HepG2 (cell line): ENCODE data around the gene C5AR1. TPM values are rescaled to one million over a fixed set of nuclear protein-coding genes. Genes with fewer than 3 reads are reported as not detected.

Source experiments
- ATAC-seq: fragments of 200-7000 bp; cut with Tn5 transposase; 3 replicates; pipeline ENCODE4 v1.9.1; 2020; ENCODE audit warnings: mild to moderate bottlenecking, moderate library complexity
- BruUV-seq: library from RNA; stranded (reverse); fragments of 400-500 nt; replicated peaks from 2 replicates; lab custom pipeline; 2021; lab: Mats Ljungman, UMichigan
- CTCF ChIA-PET: fragments of 300-600 bp; formaldehyde crosslinking; extraction: SDS; loops from one replicate; lab custom pipeline; 2021; ENCODE audit warnings: low total read pairs, inconsistent platforms, low intra/inter-chr PET ratio; lab: Yijun Ruan, JAX
- POLR2A ChIA-PET: fragments of 350-600 bp; sonication (Branson Sonifier 250); formaldehyde crosslinking; loops from one replicate; lab custom pipeline; 2020; ENCODE audit warnings: antibody characterized with exemption, inconsistent platforms; lab: Yijun Ruan, JAX
- DNase-seq: peaks from one replicate; pipeline ENCODE4 v3.0.0-alpha.2; 2015; ENCODE audit warnings: low spot score
- FAIRE-seq: peaks from 3 replicates; lab custom pipeline; 2011; peaks lifted over from hg19 to GRCh38; lab: Jason Lieb, UNC
- H2AFZ ChIP-seq: one replicate; pipeline ENCODE4 v1.6.1; 2011; ENCODE audit warnings: low read length, inconsistent platforms
- H3K27ac ChIP-seq: fragments of 300-600 bp; 3 replicates; pipeline ENCODE4 v1.8.0; 2011; ENCODE audit warnings: mixed run types, mild to moderate bottlenecking, mixed read lengths, low read length, inconsistent platforms; ENCODE audit not compliant: insufficient read depth; ENCODE audit errors: extremely low read length
- H3K27me3 ChIP-seq, 2 experiments: fragments of 200-600 bp in 1 of 2; 2 replicates in 1 of 2; 3 replicates in 1 of 2; pipeline versions ENCODE4 v1.6.0 to v1.8.0; 2011; ENCODE audit warnings: low read length in 2 of 2, mild to moderate bottlenecking in 2 of 2, moderate library complexity in 2 of 2, inconsistent platforms in 1 of 2; ENCODE audit not compliant: insufficient read depth in 2 of 2, control insufficient read depth in 1 of 2
- H3K36me3 ChIP-seq, 2 experiments: fragments of 200-600 bp in 1 of 2; replicated peaks in 1 of 2; 2 replicates in 1 of 2; 3 replicates in 1 of 2; pipeline versions ENCODE4 v1.5.1 to v1.8.0; 2011; ENCODE audit warnings: low read length in 2 of 2, inconsistent platforms in 1 of 2; ENCODE audit not compliant: insufficient read depth in 2 of 2, control insufficient read depth in 1 of 2
- H3K4me1 ChIP-seq: 2 replicates; pipeline ENCODE4 v1.5.1; 2012; ENCODE audit warnings: low read length, inconsistent platforms; ENCODE audit not compliant: insufficient read depth
- H3K4me2 ChIP-seq: 2 replicates; pipeline ENCODE4 v1.6.0; 2011; ENCODE audit warnings: low read depth, low read length, inconsistent platforms
- H3K4me3 ChIP-seq, 3 experiments: fragments of 200-600 bp in 1 of 3; sonication (generic), shearing (Covaris generic) in 1 of 3; replicated peaks in 1 of 3; 2 replicates each; pipeline ENCODE4 v1.5.1; 2011 to 2016; ENCODE audit warnings: low read length in 3 of 3, inconsistent platforms in 2 of 3, low read depth in 2 of 3, mild to moderate bottlenecking in 2 of 3, control low read depth in 1 of 3, mixed read lengths in 1 of 3; ENCODE audit not compliant: insufficient read depth in 1 of 3
- H3K79me2 ChIP-seq: one replicate; pipeline ENCODE4 v1.6.1; 2011; ENCODE audit warnings: low read length, inconsistent platforms; ENCODE audit not compliant: insufficient read depth
- H3K9ac ChIP-seq: 2 replicates; pipeline ENCODE4 v1.6.0; 2011; ENCODE audit warnings: mild to moderate bottlenecking, low read depth, low read length, inconsistent platforms; ENCODE audit not compliant: insufficient read depth
- H3K9me3 ChIP-seq: 2 replicates; pipeline ENCODE4 v1.5.1; 2012; ENCODE audit warnings: mild to moderate bottlenecking, low read length
- H4K20me1 ChIP-seq: 2 replicates; pipeline ENCODE4 v1.6.0; 2011; ENCODE audit warnings: inconsistent platforms, mild to moderate bottlenecking, low read length, moderate library complexity; ENCODE audit not compliant: insufficient read depth
- BHLHE40 ChIP-seq: IDR thresholded peaks from 2 replicates; pipeline ENCODE4 v1.6.1; 2011; ENCODE audit warnings: low read length, improper control_type of control experiment
- CEBPB ChIP-seq: IDR thresholded peaks from 2 replicates; pipeline ENCODE4 v1.6.1; 2011; ENCODE audit warnings: low read depth, low read length, improper control_type of control experiment, borderline replicate concordance
- CHD4 ChIP-seq: fragments of 200-600 bp; sonication (generic); IDR thresholded peaks from 2 replicates; pipeline ENCODE4 v1.7.0; 2017; ENCODE audit warnings: mild to moderate bottlenecking, low read length, borderline replicate concordance
- FOXK1 ChIP-seq: sonication (generic); formaldehyde crosslinking; IDR thresholded peaks from 2 replicates; pipeline ENCODE4 v1.4.0; 2020; ENCODE audit warnings: low read depth, missing genetic modification reagents, borderline replicate concordance
- KDM2A ChIP-seq: sonication (generic); formaldehyde crosslinking; IDR thresholded peaks from 2 replicates; pipeline ENCODE4 v1.4.0; 2020; ENCODE audit warnings: low read depth, missing genetic modification reagents, borderline replicate concordance
- TCF7L2 ChIP-seq: IDR thresholded peaks from 2 replicates; pipeline ENCODE4 v1.6.1; 2011; ENCODE audit warnings: mild to moderate bottlenecking, low read depth, low read length, moderate library complexity
- ZFP1 ChIP-seq: IDR thresholded peaks from 2 replicates; pipeline ENCODE4 v1.6.1; 2016
- ZNF33B ChIP-seq: sonication (generic); formaldehyde crosslinking; IDR thresholded peaks from 2 replicates; pipeline ENCODE4 v1.5.1; 2020; ENCODE audit warnings: mild to moderate bottlenecking, missing genetic modification reagents
- ZNF350 ChIP-seq: sonication (generic); formaldehyde crosslinking; IDR thresholded peaks from 2 replicates; pipeline ENCODE4 v1.4.0; 2020; ENCODE audit warnings: mild to moderate bottlenecking, low read depth, missing genetic modification reagents, borderline replicate concordance
- ZNF572 ChIP-seq: sonication (generic); formaldehyde crosslinking; IDR thresholded peaks from 2 replicates; pipeline ENCODE4 v1.5.1; 2020; ENCODE audit warnings: mild to moderate bottlenecking, missing genetic modification reagents
- ZSCAN22 ChIP-seq: sonication (generic); formaldehyde crosslinking; IDR thresholded peaks from 2 replicates; pipeline ENCODE4 v1.4.0; 2020; ENCODE audit warnings: mild to moderate bottlenecking, missing genetic modification reagents
- WGBS: methylation state at CpG from one replicate; pipeline ENCODE4 v1.1.6; 2017; ENCODE audit warnings: low lambda C conversion rate; 5-methylcytosine and 5-hydroxymethylcytosine counted together
- in situ Hi-C: cut with HindIII; loops from 2 replicates; pipeline ENCODE4 v1.10.0; 2017; ENCODE audit warnings: low pct_unique_long_range_greater_than_20kb; ENCODE audit not compliant: extremely low pct_ligation_motif_present
- intact Hi-C: fragments of 100-400 bp; cut with micrococcal nuclease; formaldehyde crosslinking; loops from one replicate; pipeline ENCODE4 v1.10.0; 2022; ENCODE audit not compliant: unreplicated experiment
- polyA plus RNA-seq, 8 experiments: library from polyadenylated mRNA; depleted of rRNA in 3 of 8; stranded (reverse) in 7 of 8; unstranded in 1 of 8; fragments of >200 nt; fragmentation: Illumina TruSeq in 4 of 8; extraction: Trizol in 4 of 8; gene quantifications; 2 replicates each; pipeline versions ENCODE4 v1.2.1 to v1.2.3, GENCODE V29; 2011 to 2016; ENCODE audit warnings: low read depth in 4 of 8, missing spikeins in 1 of 8, mixed read lengths in 1 of 8; ENCODE audit not compliant: insufficient read depth in 1 of 8
- total RNA-seq, 5 experiments: library from RNA; depleted of rRNA; stranded (reverse); fragments of >200 nt; fragmentation: Illumina TruSeq; extraction: Trizol; gene quantifications; 2 replicates each; pipeline ENCODE4 v1.2.3, GENCODE V29; 2016; ENCODE audit warnings: low read depth in 1 of 5
- TF ChIP-seq, protein P1 (sequence below): sonication (generic); formaldehyde crosslinking; IDR thresholded peaks from 2 replicates; pipeline ENCODE4 v1.4.0; 2020; ENCODE audit warnings: missing genetic modification reagents
- TF ChIP-seq, protein P2 (sequence below), 2 experiments: sonication (generic) in 1 of 2; formaldehyde crosslinking in 1 of 2; IDR thresholded peaks; 2 replicates each; pipeline versions ENCODE4 v1.4.0 to v1.6.1; 2016 to 2020; ENCODE audit warnings: borderline replicate concordance in 1 of 2, low read depth in 1 of 2, mild to moderate bottlenecking in 1 of 2, missing genetic modification reagents in 1 of 2
- TF ChIP-seq, protein P3 (sequence below): IDR thresholded peaks from 2 replicates; pipeline ENCODE4 v1.6.1; 2016; ENCODE audit warnings: missing compliant biosample characterization, missing genetic modification reagents, borderline replicate concordance
- TF ChIP-seq, protein P4 (sequence below): sonication (generic); formaldehyde crosslinking; IDR thresholded peaks from 2 replicates; pipeline ENCODE4 v1.9.0; 2022; ENCODE audit warnings: missing genetic modification reagents, mild to moderate bottlenecking, borderline replicate concordance

C5AR1 gene
- total and polyA plus RNA-seq, 2 of the 13 experiments (the other 11 are each of a cell fraction or from before 2014, with no cell fraction given), result 0.07 to 1.6 TPM

DNA sequence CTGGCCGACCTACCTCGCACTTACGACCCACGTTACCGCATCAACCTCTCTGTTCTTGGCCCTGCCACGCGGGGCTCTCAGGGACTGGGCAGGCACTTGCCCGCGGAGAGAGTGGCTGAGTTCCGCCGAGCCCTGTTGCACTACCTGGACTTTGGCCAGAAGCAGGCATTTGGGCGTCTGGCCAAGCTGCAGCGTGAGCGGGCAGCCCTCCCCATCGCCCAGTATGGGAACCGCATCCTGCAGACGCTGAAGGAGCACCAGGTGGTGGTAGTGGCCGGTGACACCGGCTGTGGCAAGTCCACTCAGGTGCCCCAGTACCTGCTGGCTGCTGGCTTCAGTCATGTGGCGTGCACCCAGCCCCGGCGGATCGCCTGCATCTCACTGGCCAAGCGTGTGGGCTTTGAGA lies 43.6 kb downstream of the C5AR1 start:
- ChIA-PET POLR2A (no interaction called here), CTCF (no interaction called here)
- intact Hi-C loops (loop anchor here (2.0 kb wide), 1 partner anchor 49 kb away; no protein-coding TSS in a partner anchor), in situ Hi-C loops (no loop called here)
- FAIRE-seq (no peak), DNase-seq (peak; percentile 76), ATAC-seq (peak; percentile 83)
- WGBS, result 23% methylated on average over 14 of the region's 24 CpGs
- BruUV-seq, result no TSS peak
- Histone ChIP-seq H3K4me3 (peak overlapping the region in 1 of 3 experiments; percentile 53; a peak in 1 of 6 replicates), H3K4me2 (peak overlapping the region; percentile 52), H3K4me1 (peaks cover 50% of the 10 kb centered on the region), H3K9ac (peak overlapping the region; percentile 12; the same call in 1 of the 2 replicates), H2AFZ (no peak overlapping the region), H3K79me2 (peaks cover 27% of the 10 kb centered on the region), H4K20me1 (peaks cover 4% of the 10 kb centered on the region; the same call in 1 of the 2 replicates), H3K27ac (peak overlapping the region; percentile 55), H3K36me3 (peaks cover 20 to 40% of the 10 kb centered on the region in 2 experiments), H3K9me3 (no peaks in the 10 kb centered on the region), H3K27me3 (no peaks in the 10 kb centered on the region; a peak in 1 of 5 replicates)
- TF ChIP-seq FOXK1 (CRISPR knock-in tag) (peak; percentile 31; the same call in 1 of the 2 replicates), TCF7L2 (no peak), ZNF33B (CRISPR knock-in tag) (no peak), ZSCAN22 (CRISPR knock-in tag) (no peak), CHD4 (no peak), ZNF572 (CRISPR knock-in tag) (0 out of 2 replicates have a peak, but pooled peaks have one; percentile 64), KDM2A (CRISPR knock-in tag) (peak; percentile 79; the same call in 1 of the 2 replicates), CEBPB (peak; percentile 68; the same call in 1 of the 2 replicates), ZFP1 (CRISPR knock-in tag) (no peak), ZNF350 (CRISPR knock-in tag) (peak; percentile 63; the same call in 1 of the 2 replicates), BHLHE40 (peak; percentile 75)
- TF ChIP-seq, protein P1, sequence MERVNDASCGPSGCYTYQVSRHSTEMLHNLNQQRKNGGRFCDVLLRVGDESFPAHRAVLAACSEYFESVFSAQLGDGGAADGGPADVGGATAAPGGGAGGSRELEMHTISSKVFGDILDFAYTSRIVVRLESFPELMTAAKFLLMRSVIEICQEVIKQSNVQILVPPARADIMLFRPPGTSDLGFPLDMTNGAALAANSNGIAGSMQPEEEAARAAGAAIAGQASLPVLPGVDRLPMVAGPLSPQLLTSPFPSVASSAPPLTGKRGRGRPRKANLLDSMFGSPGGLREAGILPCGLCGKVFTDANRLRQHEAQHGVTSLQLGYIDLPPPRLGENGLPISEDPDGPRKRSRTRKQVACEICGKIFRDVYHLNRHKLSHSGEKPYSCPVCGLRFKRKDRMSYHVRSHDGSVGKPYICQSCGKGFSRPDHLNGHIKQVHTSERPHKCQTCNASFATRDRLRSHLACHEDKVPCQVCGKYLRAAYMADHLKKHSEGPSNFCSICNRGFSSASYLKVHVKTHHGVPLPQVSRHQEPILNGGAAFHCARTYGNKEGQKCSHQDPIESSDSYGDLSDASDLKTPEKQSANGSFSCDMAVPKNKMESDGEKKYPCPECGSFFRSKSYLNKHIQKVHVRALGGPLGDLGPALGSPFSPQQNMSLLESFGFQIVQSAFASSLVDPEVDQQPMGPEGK (CRISPR knock-in tag), result peak; percentile 84
- TF ChIP-seq, protein P2, sequence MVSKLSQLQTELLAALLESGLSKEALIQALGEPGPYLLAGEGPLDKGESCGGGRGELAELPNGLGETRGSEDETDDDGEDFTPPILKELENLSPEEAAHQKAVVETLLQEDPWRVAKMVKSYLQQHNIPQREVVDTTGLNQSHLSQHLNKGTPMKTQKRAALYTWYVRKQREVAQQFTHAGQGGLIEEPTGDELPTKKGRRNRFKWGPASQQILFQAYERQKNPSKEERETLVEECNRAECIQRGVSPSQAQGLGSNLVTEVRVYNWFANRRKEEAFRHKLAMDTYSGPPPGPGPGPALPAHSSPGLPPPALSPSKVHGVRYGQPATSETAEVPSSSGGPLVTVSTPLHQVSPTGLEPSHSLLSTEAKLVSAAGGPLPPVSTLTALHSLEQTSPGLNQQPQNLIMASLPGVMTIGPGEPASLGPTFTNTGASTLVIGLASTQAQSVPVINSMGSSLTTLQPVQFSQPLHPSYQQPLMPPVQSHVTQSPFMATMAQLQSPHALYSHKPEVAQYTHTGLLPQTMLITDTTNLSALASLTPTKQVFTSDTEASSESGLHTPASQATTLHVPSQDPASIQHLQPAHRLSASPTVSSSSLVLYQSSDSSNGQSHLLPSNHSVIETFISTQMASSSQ (IDR thresholded peaks at IDR 0.05; ENCODE audit: low read depth), result no peak
- TF ChIP-seq, protein P2 (CRISPR knock-in tag; IDR thresholded peaks at IDR 0.05; ENCODE audit: borderline replicate concordance), result no peak
- TF ChIP-seq, protein P3, sequence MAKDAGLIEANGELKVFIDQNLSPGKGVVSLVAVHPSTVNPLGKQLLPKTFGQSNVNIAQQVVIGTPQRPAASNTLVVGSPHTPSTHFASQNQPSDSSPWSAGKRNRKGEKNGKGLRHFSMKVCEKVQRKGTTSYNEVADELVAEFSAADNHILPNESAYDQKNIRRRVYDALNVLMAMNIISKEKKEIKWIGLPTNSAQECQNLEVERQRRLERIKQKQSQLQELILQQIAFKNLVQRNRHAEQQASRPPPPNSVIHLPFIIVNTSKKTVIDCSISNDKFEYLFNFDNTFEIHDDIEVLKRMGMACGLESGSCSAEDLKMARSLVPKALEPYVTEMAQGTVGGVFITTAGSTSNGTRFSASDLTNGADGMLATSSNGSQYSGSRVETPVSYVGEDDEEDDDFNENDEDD (CRISPR knock-in tag), result no peak
- TF ChIP-seq, protein P4, sequence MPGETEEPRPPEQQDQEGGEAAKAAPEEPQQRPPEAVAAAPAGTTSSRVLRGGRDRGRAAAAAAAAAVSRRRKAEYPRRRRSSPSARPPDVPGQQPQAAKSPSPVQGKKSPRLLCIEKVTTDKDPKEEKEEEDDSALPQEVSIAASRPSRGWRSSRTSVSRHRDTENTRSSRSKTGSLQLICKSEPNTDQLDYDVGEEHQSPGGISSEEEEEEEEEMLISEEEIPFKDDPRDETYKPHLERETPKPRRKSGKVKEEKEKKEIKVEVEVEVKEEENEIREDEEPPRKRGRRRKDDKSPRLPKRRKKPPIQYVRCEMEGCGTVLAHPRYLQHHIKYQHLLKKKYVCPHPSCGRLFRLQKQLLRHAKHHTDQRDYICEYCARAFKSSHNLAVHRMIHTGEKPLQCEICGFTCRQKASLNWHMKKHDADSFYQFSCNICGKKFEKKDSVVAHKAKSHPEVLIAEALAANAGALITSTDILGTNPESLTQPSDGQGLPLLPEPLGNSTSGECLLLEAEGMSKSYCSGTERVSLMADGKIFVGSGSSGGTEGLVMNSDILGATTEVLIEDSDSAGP (CRISPR knock-in tag), result peak; percentile 75
